Stimulated activated memory B cell treated with anti-CD40 and anti-IgM and Interleukin-4, amounts not matched to agents 10 μg/mL and 1 μg/mL and 100 μg/mL, for 72 hours (primary cell): ENCODE results near the gene C1orf216.

Source experiments
- ATAC-seq: fragments of 150-1000 bp; cut with Tn5 transposase; 2 replicates; pipeline ENCODE4 v1.10.0; 2021
- H3K27ac Mint-ChIP-seq: one replicate; pipeline ENCODE4 v1.8.0; 2022; ENCODE audit warnings: mild to moderate bottlenecking, mixed read lengths
- H3K27me3 Mint-ChIP-seq: one replicate; pipeline ENCODE4 v1.8.0; 2022; ENCODE audit warnings: mixed read lengths
- H3K36me3 Mint-ChIP-seq: one replicate; pipeline ENCODE4 v1.8.0; 2022; ENCODE audit warnings: mixed read lengths
- H3K4me1 Mint-ChIP-seq: one replicate; pipeline ENCODE4 v1.8.0; 2022; ENCODE audit warnings: mixed read lengths
- H3K4me3 Mint-ChIP-seq: one replicate; pipeline ENCODE4 v1.8.0; 2022; ENCODE audit warnings: mild to moderate bottlenecking, moderate library complexity, mixed read lengths
- H3K9me3 Mint-ChIP-seq: one replicate; pipeline ENCODE4 v1.8.0; 2022; ENCODE audit warnings: mixed read lengths

C1orf216 gene

GRCh38 chr1:35718492-35719336 is at the start of gene C1orf216:
Gene C1orf216, minus strand, starts transcription at chr1:35718884. Its CDS starts 2,563 bp downstream, at chr1:35716321.
- peak within 1 kb of the TSS; percentile 95 for H3K4me3 Mint-ChIP-seq
- H3K36me3 Mint-ChIP-seq: peaks cover 15% of the 10 kb centered on the region
- H3K4me1 Mint-ChIP-seq: peaks cover 46% of the 10 kb centered on the region
- H3K27ac Mint-ChIP-seq: peak within 1 kb of the TSS; percentile 95
- no peaks in the 10 kb centered on the region for H3K9me3 Mint-ChIP-seq
- no peaks in the 10 kb centered on the region for H3K27me3 Mint-ChIP-seq
- peak; percentile 83 for ATAC-seq

GRCh38 chr1:35764283-35764682 is 45.6 kb upstream of the C1orf216 start:
- no peak overlapping the region for H3K27ac Mint-ChIP-seq
- ATAC-seq: no peak
- H3K36me3 Mint-ChIP-seq: peaks cover 7% of the 10 kb centered on the region
- H3K4me1 Mint-ChIP-seq: no peaks in the 10 kb centered on the region
- H3K4me3 Mint-ChIP-seq: no peak overlapping the region
- H3K27me3 Mint-ChIP-seq: no peaks in the 10 kb centered on the region
- no peaks in the 10 kb centered on the region for H3K9me3 Mint-ChIP-seq

GRCh38 chr1:35763201-35763600 is 44.5 kb upstream of the C1orf216 start:
- Mint-ChIP-seq H3K27ac (no peak overlapping the region), H3K9me3 (no peaks in the 10 kb centered on the region), H3K27me3 (no peaks in the 10 kb centered on the region), H3K4me1 (no peaks in the 10 kb centered on the region), H3K4me3 (no peak overlapping the region), H3K36me3 (peaks cover 7% of the 10 kb centered on the region)
- ATAC-seq: no peak

- no peaks in the 10 kb centered on the region for H3K27me3 Mint-ChIP-seq
These were observed 43.5 kb upstream of the C1orf216 start for GRCh38 chr1:35762141-35762540.

GRCh38 chr1:35756064-35756463 is 37.4 kb upstream of the C1orf216 start:
- H3K27me3 Mint-ChIP-seq: no peaks in the 10 kb centered on the region
- no peaks in the 10 kb centered on the region for H3K9me3 Mint-ChIP-seq
- ATAC-seq: no peak
- H3K4me1 Mint-ChIP-seq: no peaks in the 10 kb centered on the region
- no peak overlapping the region for H3K27ac Mint-ChIP-seq
- H3K36me3 Mint-ChIP-seq: peaks cover 7% of the 10 kb centered on the region
- H3K4me3 Mint-ChIP-seq: no peak overlapping the region

More at GRCh38 chr1:35762141-35762540, 43.5 kb upstream of the C1orf216 start:
- Mint-ChIP-seq H3K27ac (no peak overlapping the region), H3K4me1 (no peaks in the 10 kb centered on the region), H3K9me3 (no peaks in the 10 kb centered on the region), H3K4me3 (no peak overlapping the region), H3K36me3 (peaks cover 7% of the 10 kb centered on the region)
- no peak for ATAC-seq

- Mint-ChIP-seq H3K36me3 (peaks cover 6% of the 10 kb centered on the region), H3K9me3 (no peaks in the 10 kb centered on the region), H3K4me1 (no peaks in the 10 kb centered on the region), H3K4me3 (no peak overlapping the region), H3K27ac (no peak overlapping the region), H3K27me3 (no peaks in the 10 kb centered on the region)
- ATAC-seq: no peak
These were observed 35.1 kb upstream of the C1orf216 start for GRCh38 chr1:35753626-35754260.

- ATAC-seq: no peak
- no peak overlapping the region for H3K27ac Mint-ChIP-seq
- H3K9me3 Mint-ChIP-seq: no peaks in the 10 kb centered on the region
- no peak overlapping the region for H3K4me3 Mint-ChIP-seq
- H3K36me3 Mint-ChIP-seq: peaks cover 11% of the 10 kb centered on the region
- peaks cover under 1% of the 10 kb centered on the region for H3K4me1 Mint-ChIP-seq
- H3K27me3 Mint-ChIP-seq: no peaks in the 10 kb centered on the region
These were observed 29.6 kb upstream of the C1orf216 start for GRCh38 chr1:35748326-35748725.

- H3K4me1 Mint-ChIP-seq: peaks cover 6% of the 10 kb centered on the region
- no peak overlapping the region for H3K4me3 Mint-ChIP-seq
- H3K9me3 Mint-ChIP-seq: no peaks in the 10 kb centered on the region
- no peaks in the 10 kb centered on the region for H3K27me3 Mint-ChIP-seq
- ATAC-seq: no peak
- H3K36me3 Mint-ChIP-seq: peaks cover 17% of the 10 kb centered on the region
- no peak overlapping the region for H3K27ac Mint-ChIP-seq
These were observed 26.5 kb upstream of the C1orf216 start for GRCh38 chr1:35745124-35745730.

GRCh38 chr1:35737120-35737519 is 18.4 kb upstream of the C1orf216 start:
- no peak for ATAC-seq
- Mint-ChIP-seq H3K4me1 (peaks cover 16% of the 10 kb centered on the region), H3K4me3 (no peak overlapping the region), H3K27me3 (no peaks in the 10 kb centered on the region), H3K36me3 (peaks cover 9% of the 10 kb centered on the region), H3K9me3 (no peaks in the 10 kb centered on the region), H3K27ac (no peak overlapping the region)

GRCh38 chr1:35727434-35728040 is 8.9 kb upstream of the C1orf216 start:
- no peaks in the 10 kb centered on the region for H3K36me3 Mint-ChIP-seq
- H3K4me3 Mint-ChIP-seq: no peak overlapping the region
- ATAC-seq: no peak
- no peak overlapping the region for H3K27ac Mint-ChIP-seq
- H3K9me3 Mint-ChIP-seq: no peaks in the 10 kb centered on the region
- H3K4me1 Mint-ChIP-seq: peaks cover 8% of the 10 kb centered on the region
- no peaks in the 10 kb centered on the region for H3K27me3 Mint-ChIP-seq

- H3K36me3 Mint-ChIP-seq: no peaks in the 10 kb centered on the region
- H3K27ac Mint-ChIP-seq: no peak overlapping the region
- peaks cover 8% of the 10 kb centered on the region for H3K4me1 Mint-ChIP-seq
- no peaks in the 10 kb centered on the region for H3K9me3 Mint-ChIP-seq
- ATAC-seq: peak; percentile 77
- H3K4me3 Mint-ChIP-seq: no peak overlapping the region
- H3K27me3 Mint-ChIP-seq: no peaks in the 10 kb centered on the region
These were observed 8.1 kb upstream of the C1orf216 start for GRCh38 chr1:35726450-35727433.

GRCh38 chr1:35725596-35725995 is 6.9 kb upstream of the C1orf216 start:
- Mint-ChIP-seq H3K27ac (no peak overlapping the region), H3K4me1 (peaks cover 8% of the 10 kb centered on the region), H3K27me3 (no peaks in the 10 kb centered on the region), H3K4me3 (no peak overlapping the region), H3K36me3 (no peaks in the 10 kb centered on the region), H3K9me3 (no peaks in the 10 kb centered on the region)
- no peak for ATAC-seq

- ATAC-seq: no peak
- H3K36me3 Mint-ChIP-seq: peaks cover 15% of the 10 kb centered on the region
- no peaks in the 10 kb centered on the region for H3K9me3 Mint-ChIP-seq
- H3K4me1 Mint-ChIP-seq: peaks cover 46% of the 10 kb centered on the region
- H3K27me3 Mint-ChIP-seq: no peaks in the 10 kb centered on the region
- peak overlapping the region; percentile 95 for H3K4me3 Mint-ChIP-seq
- peak overlapping the region; percentile 95 for H3K27ac Mint-ChIP-seq
These were observed 690 bp downstream of the C1orf216 start for GRCh38 chr1:35717911-35718476.

GRCh38 chr1:35715568-35716002 is 3.1 kb downstream of the C1orf216 start:
- Mint-ChIP-seq H3K36me3 (peaks cover 21% of the 10 kb centered on the region), H3K9me3 (no peaks in the 10 kb centered on the region), H3K27me3 (no peaks in the 10 kb centered on the region), H3K4me3 (peak overlapping the region; percentile 42), H3K4me1 (peaks cover 46% of the 10 kb centered on the region), H3K27ac (no peak overlapping the region)
- peak; percentile 78 for ATAC-seq
